ENCODE results near the gene PHF13.

DNA sequence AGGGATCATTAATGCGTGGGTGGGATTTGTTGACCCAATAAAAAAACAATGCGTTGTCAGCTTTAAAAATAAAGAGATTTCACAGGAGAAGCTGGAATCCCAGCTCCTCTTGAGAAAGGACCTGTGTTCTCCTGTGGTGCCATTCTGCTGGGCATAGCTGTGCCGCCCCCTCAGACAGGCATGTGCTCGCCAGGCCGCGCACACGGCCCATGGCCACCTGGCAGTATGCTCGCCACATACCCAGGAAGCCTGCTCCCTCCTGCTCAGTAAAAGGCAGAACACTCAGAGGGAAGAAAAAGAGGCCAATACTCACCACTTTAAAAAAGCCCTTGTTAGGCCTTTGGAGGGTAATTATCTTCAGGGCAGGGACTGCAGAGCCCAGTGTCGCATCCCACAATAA lies 24.2 kb downstream of the PHF13 start:
- TF ChIP-seq, protein P1, sequence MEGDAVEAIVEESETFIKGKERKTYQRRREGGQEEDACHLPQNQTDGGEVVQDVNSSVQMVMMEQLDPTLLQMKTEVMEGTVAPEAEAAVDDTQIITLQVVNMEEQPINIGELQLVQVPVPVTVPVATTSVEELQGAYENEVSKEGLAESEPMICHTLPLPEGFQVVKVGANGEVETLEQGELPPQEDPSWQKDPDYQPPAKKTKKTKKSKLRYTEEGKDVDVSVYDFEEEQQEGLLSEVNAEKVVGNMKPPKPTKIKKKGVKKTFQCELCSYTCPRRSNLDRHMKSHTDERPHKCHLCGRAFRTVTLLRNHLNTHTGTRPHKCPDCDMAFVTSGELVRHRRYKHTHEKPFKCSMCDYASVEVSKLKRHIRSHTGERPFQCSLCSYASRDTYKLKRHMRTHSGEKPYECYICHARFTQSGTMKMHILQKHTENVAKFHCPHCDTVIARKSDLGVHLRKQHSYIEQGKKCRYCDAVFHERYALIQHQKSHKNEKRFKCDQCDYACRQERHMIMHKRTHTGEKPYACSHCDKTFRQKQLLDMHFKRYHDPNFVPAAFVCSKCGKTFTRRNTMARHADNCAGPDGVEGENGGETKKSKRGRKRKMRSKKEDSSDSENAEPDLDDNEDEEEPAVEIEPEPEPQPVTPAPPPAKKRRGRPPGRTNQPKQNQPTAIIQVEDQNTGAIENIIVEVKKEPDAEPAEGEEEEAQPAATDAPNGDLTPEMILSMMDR (IDR thresholded peaks at IDR 0.05), result no peak
- TF ChIP-seq RAD21 (conservative IDR thresholded peaks at IDR 0.05 in 1 of 2, IDR thresholded peaks at IDR 0.05 in 1 of 2) (no peak), NFE2L2 (conservative IDR thresholded peaks at IDR 0.05; ENCODE audit: low read length) (no peak), MAZ (IDR thresholded peaks at IDR 0.05; ENCODE audit: borderline replicate concordance, low read depth, low read length) (no peak), CHD2 (IDR thresholded peaks at IDR 0.05; ENCODE audit: low read length, partially characterized antibody) (no peak), CHD4 (IDR thresholded peaks at IDR 0.05; ENCODE audit: borderline replicate concordance) (no peak), POLR2A (IDR thresholded peaks at IDR 0.05; ENCODE audit: low read length) (no peak), MAFK (IDR thresholded peaks at IDR 0.05; ENCODE audit: partially characterized antibody) (no peak), EHMT2 (IDR thresholded peaks at IDR 0.05; ENCODE audit: low read depth) (no peak)
- TF ChIP-seq, protein P2, sequence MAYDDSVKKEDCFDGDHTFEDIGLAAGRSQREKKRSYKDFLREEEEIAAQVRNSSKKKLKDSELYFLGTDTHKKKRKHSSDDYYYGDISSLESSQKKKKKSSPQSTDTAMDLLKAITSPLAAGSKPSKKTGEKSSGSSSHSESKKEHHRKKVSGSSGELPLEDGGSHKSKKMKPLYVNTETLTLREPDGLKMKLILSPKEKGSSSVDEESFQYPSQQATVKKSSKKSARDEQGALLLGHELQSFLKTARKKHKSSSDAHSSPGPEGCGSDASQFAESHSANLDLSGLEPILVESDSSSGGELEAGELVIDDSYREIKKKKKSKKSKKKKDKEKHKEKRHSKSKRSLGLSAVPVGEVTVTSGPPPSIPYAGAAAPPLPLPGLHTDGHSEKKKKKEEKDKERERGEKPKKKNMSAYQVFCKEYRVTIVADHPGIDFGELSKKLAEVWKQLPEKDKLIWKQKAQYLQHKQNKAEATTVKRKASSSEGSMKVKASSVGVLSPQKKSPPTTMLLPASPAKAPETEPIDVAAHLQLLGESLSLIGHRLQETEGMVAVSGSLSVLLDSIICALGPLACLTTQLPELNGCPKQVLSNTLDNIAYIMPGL (CRISPR knock-in tag; IDR thresholded peaks at IDR 0.05; ENCODE audit: borderline replicate concordance), result no peak
- TF ChIP-seq, protein P3, sequence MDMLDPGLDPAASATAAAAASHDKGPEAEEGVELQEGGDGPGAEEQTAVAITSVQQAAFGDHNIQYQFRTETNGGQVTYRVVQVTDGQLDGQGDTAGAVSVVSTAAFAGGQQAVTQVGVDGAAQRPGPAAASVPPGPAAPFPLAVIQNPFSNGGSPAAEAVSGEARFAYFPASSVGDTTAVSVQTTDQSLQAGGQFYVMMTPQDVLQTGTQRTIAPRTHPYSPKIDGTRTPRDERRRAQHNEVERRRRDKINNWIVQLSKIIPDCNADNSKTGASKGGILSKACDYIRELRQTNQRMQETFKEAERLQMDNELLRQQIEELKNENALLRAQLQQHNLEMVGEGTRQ (IDR thresholded peaks at IDR 0.05), result no peak
- TF ChIP-seq, protein P4, sequence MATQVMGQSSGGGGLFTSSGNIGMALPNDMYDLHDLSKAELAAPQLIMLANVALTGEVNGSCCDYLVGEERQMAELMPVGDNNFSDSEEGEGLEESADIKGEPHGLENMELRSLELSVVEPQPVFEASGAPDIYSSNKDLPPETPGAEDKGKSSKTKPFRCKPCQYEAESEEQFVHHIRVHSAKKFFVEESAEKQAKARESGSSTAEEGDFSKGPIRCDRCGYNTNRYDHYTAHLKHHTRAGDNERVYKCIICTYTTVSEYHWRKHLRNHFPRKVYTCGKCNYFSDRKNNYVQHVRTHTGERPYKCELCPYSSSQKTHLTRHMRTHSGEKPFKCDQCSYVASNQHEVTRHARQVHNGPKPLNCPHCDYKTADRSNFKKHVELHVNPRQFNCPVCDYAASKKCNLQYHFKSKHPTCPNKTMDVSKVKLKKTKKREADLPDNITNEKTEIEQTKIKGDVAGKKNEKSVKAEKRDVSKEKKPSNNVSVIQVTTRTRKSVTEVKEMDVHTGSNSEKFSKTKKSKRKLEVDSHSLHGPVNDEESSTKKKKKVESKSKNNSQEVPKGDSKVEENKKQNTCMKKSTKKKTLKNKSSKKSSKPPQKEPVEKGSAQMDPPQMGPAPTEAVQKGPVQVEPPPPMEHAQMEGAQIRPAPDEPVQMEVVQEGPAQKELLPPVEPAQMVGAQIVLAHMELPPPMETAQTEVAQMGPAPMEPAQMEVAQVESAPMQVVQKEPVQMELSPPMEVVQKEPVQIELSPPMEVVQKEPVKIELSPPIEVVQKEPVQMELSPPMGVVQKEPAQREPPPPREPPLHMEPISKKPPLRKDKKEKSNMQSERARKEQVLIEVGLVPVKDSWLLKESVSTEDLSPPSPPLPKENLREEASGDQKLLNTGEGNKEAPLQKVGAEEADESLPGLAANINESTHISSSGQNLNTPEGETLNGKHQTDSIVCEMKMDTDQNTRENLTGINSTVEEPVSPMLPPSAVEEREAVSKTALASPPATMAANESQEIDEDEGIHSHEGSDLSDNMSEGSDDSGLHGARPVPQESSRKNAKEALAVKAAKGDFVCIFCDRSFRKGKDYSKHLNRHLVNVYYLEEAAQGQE (IDR thresholded peaks at IDR 0.05), result no peak

Data from A549 (cell line).